Measurements from ENCODE around the gene LSM8. TPM values are rescaled to one million over a fixed set of nuclear protein-coding genes. Genes with fewer than 3 reads are reported as not detected.

Gene LSM8
- total and polyA plus RNA-seq, 2 donors (not counting 3 experiments of a cell fraction or from before 2014, with no cell fraction given), result 26.8 to 34.1 TPM

GRCh38 chr7:118140468-118140867 lies 43.5 kb upstream of the LSM8 start:
- dilution Hi-C loops (cut with MboI; ENCODE audit: extremely low pct_ligation_motif_present, low sequenced_read_pairs), result no loop called here
- Histone ChIP-seq H3K79me2 (ENCODE audit: control insufficient read depth, insufficient read depth, low read length) (no peaks in the 10 kb centered on the region), H3K9me1 (replicated peaks; ENCODE audit: control insufficient read depth, extremely low read depth, insufficient read depth, low read length) (no peaks in the 10 kb centered on the region), H3K36me3 (ENCODE audit: control insufficient read depth in 2 of 2, extremely low read depth in 1 of 2, insufficient read depth in 2 of 2, low read length in 2 of 2) (no peaks in the 10 kb centered on the region), H3K9me3 (replicated peaks; ENCODE audit: control insufficient read depth, insufficient read depth, low read length) (no peaks in the 10 kb centered on the region), H3K4me3 (replicated peaks in 1 of 3; ENCODE audit: insufficient read depth in 1 of 3, low read depth in 1 of 3, low read length in 3 of 3) (no peak overlapping the region), H3K4me1 (ENCODE audit: control insufficient read depth, extremely low read depth, insufficient read depth, low read length) (no peaks in the 10 kb centered on the region), H3K27me3 (ENCODE audit: control insufficient read depth in 2 of 2, insufficient read depth in 2 of 2, low read length in 2 of 2) (no peaks in the 10 kb centered on the region), H3K4me2 (ENCODE audit: insufficient read depth, low read length) (no peak overlapping the region), H3K27ac (ENCODE audit: insufficient read depth, low read depth, low read length) (no peak overlapping the region), H2AFZ (ENCODE audit: low read depth, low read length) (no peak overlapping the region), H3K9ac (replicated peaks; ENCODE audit: extremely low read depth, insufficient read depth, low read length) (no peak overlapping the region), H4K20me1 (replicated peaks; ENCODE audit: control insufficient read depth, extremely low read depth, insufficient read depth, low read length) (no peaks in the 10 kb centered on the region)
- DNase-seq (ENCODE audit: low read depth, low spot score) (no peak), FAIRE-seq (no peak)
- ChIA-PET CTCF (interaction anchor here (1.5 kb wide), 1 partner anchor 13 kb away, joined by 5 read pairs; no protein-coding TSS in a partner anchor), POLR2A (no interaction called here)
- no TSS peak for BruUV-seq (replicated peaks)
- TF ChIP-seq CTCF (IDR thresholded peaks at IDR 0.05; ENCODE audit: extremely low read depth in 1 of 2, insufficient read depth in 1 of 2, low read depth in 1 of 2, low read length in 2 of 2) (no peak), MAX (IDR thresholded peaks at IDR 0.05; ENCODE audit: insufficient read depth, insufficient read length) (no peak), FOS (IDR thresholded peaks at IDR 0.05; ENCODE audit: borderline replicate concordance, insufficient read depth, low read length) (no peak), MYC (IDR thresholded peaks at IDR 0.05; ENCODE audit: low read depth, low read length) (no peak), GATA2 (IDR thresholded peaks at IDR 0.05; ENCODE audit: insufficient read depth, insufficient read length, low read depth, low read length) (no peak), EZH2 (IDR thresholded peaks at IDR 0.05; ENCODE audit: borderline replicate concordance, low read depth, low read length, severe bottlenecking) (no peak), JUN (IDR thresholded peaks at IDR 0.05; ENCODE audit: borderline replicate concordance, insufficient read depth, insufficient read length, low read depth) (no peak), POLR2AphosphoS5 (IDR thresholded peaks at IDR 0.05; ENCODE audit: insufficient read depth, low read depth, low read length) (no peak), POLR2A (IDR thresholded peaks at IDR 0.05; ENCODE audit: low read depth, low read length) (no peak)
- intact Hi-C loops (cut with micrococcal nuclease), result no loop called here
